GM21723 (cell line): Measurements from ENCODE around the gene NLRC3.
"Not testable (repeated sequence)": the region's sequence is repeated elsewhere in the genome, so short reads cannot be mapped to it uniquely, and the experiment has no call there.

ENCODE experiments used
- ATAC-seq: cut with Tn5 transposase; IDR thresholded peaks from one replicate; pipeline ENCODE4 v1.9.1; 2021; ENCODE audit warnings: mild to moderate bottlenecking, moderate library complexity; ENCODE audit not compliant: unreplicated experiment

NLRC3 gene

DNA sequence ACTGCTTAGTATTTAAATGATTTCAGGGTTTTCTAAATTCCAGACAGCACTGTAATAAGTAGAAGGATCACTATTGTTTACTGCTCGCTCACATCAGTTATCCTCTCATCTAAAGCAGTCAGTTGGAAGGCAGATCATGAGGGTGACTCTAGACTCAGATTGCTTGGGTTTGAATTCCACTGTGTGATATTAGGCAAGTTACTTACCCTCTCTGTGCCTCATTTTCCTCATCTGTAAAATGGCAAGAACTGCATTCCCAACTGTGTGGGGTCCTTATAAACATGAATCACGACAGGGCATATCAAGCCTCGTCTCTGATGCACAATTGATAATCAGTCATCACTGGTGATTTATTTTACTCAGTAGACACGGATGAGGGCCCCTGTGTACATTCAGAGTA, 61.3 kb downstream of the NLRC3 start:
- ATAC-seq = no peak

DNA sequence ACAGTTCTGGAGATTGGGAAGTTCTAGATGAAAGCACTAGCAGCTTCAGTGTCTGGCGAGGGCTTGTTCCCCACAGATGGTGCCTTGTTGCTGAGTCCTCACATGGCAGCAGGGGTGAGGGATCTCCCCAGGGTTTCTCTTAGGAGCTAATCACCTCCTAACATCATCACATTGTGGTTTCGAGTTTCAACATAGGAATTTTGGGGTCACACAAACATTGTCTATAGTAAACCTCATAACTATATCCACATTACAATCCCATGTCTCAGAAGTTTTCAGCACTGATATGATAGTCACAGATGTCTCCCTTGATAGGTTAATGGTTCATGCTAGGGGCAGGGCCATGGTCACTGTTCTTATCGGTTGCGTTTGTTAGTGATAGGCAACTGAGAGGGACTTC, 62.6 kb downstream of the NLRC3 start:
- ATAC-seq = no peak

DNA sequence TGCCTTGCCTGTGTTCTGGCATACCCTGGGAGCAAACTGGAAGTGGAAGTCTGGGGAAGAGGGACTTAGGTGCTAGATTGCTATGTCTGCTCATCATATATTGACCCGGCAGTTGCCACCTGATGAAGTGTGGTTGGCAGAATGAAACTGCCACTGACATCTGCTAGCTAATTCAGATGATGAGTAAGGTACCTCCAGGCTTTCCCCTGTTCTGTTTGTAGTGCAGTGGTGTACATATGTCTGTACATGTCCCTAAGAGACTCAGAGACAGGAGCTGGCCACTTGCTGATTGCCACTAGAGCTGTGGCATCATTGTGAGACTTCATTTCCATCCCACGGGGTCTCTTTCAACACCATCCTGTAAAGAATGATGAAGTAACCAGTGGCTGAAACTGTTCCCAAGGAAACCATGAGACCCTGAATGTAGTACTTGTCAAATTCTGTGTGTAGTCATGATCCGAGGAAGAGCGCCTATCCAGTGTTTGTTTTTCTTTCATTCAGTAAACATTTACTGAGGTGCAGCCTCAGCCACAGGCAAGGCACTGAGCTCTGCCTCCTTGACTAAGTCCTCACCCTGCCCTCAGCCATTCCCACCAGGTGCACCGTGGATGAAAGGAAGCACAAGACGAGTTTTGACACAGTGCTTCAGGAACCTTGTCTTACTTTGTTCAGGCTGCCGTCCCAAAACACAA, 63.2 kb downstream of the NLRC3 start:
- ATAC-seq = no peak

DNA sequence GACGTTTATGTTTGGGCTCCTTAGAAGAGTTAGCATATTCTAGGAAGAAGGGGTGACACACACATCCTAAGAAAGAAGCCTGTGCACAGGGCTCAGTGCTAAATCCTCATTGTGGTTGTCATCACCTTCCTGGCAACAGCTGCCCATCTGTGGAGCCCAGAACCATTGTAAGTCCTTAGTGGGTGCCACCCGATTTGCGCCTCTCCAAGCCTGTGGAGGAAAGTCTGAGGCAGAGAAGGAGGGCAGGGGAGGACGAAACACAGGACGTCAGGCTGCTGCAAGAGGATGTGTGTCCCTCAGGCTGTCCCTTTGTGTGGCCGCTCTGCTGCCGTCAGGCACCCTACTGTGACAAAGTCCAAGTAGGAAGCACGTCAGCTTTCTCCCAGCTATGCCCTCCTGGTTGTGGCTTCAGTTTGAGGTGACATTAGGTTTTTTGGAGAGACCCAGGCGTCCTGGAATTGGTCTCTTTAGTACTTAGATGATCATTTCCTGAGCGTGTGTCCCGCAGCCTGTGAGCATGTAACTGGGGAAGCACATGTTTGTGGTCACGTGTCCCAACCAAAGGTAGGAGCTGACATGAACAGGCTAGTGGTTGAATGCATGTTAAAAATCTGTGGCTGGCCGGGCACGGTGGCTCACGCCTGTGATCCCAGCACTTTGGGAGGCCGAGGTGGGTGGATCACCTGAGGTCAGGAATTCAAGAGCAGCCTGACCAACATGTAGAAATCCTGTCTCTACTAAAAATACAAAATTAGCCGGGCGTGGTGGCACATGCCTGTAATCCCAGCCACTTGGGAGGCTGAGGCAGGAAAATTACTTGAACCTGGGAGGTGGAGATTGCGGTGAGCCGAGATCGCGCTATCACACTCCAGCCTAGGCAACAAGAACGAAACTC, 65.7 kb downstream of the NLRC3 start:
- ATAC-seq = no peak

DNA sequence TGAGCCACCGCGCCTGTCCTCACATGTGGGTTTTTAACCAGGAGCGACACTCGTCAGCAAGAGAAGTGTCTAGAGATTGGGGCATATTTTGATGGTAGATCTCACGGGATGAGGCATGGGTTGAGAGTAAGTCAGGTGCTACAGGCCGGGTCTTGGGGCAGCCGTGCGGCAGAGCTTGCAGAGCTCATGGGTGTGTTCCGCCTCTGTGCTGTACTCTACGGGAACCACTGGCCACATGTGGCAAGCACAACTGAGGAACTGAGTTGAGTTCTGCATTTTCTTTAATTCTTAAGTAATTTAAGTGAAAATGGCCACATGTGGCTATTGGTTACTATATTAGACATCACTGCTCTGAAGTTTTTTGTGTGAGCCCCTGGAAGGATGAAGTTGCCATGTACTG, 66.8 kb downstream of the NLRC3 start:
- ATAC-seq = no peak

DNA sequence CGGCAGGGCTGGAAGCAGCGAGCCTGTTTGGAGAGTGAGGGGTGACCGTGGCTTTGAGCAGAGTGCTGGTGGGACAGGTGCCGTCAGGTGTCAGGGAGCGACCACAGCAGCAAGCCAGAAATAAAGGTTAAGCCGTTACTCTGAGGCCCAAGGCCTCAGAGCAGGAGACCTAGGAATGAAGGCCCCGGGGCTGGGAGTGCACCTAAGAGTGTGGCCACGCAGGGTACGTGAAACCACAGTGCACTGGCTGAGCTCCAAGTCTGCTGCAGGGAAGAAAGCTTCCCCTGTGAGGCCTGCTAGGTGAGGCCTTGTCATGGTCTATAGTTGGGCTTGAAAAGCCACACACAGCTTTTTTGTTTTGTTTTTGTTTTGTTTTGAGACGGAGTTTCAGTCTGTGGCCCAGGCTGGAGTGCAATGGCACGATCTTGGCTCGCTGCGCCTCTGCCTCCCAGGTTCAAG, 67.7 kb downstream of the NLRC3 start:
- no peak for ATAC-seq

DNA sequence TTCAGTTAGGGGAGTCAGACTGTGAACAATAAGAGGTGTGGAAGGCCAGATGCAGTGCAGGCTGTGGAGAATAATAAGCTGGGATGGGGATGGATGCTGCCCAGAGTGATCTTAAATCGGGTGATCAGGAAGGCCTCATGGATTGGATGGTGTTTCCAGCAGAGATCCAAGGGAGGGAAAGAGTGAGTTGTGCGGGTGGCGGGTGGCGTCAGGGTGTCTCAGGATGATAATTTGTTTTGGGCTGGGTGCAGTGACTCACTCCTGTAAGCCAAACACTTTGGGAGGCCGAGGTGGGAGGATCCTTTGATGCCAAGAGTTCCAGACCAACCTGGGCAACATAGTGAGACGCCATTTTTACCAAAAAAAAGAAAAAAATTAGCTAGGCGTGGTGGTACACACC, 68.5 kb downstream of the NLRC3 start:
- ATAC-seq = no peak

DNA sequence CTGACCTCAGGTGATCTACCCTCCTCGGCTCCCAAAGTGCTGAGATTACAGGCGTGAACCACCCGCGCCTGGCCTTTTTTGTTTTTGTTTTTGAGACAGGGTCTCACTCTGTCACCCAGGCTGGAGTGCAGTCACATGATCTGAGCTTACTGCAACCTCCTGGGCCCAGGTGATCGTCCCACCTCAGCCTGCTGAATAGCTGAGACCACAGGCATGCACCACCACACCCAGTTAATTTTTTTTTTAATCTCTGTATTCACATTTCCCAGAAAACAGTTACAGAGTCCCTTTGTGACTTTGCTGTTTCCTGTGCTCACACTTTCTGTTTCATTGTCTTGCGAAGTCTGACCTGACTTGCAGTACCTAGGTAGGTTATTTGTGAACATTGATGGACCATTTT, 73.7 kb downstream of the NLRC3 start:
- ATAC-seq = no peak

DNA sequence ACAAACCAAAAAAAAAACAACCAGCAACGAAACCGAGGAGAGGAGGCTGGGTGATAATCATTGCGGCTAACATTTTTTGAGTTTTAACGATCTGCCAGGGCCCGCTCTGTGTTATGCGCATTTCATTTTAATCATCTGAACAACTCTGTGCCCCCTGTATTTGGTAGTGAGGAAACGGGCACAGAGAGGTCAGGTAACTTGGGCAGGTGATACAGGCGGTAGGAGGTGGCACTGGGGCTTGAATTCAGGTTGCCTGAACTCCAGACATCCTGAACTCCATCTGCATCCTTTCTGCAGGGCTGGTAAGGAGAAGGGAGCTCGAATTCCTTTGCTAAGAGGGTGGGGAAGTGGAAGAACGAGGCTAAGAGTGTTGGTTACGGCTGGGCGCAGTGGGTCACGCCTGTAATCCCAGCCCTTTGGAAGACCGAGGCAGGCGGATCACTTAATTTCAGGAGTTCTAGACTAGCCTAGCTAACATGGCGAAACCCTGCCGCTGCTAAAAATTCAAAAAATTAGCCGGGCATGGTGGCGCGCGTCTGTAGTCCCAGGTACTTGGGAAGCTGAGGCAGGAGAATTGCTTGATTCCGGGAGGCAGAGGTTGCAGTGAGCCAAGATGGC, 75.3 kb downstream of the NLRC3 start:
- no peak for ATAC-seq

DNA sequence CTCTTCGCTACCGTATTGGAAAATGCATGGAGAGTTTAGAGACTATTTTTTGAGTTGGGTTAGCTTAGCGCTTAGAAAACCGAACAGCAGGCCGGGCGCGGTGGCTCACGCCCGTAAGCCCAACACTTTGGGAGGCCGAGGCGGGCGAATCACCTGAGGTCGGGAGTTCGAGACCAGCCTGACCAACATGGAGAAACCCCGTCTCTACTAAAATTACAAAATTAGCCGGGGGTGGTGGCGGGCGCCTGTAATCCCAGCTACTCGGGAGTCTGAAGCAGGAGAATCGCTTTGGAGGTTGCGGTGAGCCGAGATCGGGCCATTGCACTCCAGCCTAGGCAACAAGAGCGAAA, 75.8 kb downstream of the NLRC3 start:
- ATAC-seq = not testable (repeated sequence)

DNA sequence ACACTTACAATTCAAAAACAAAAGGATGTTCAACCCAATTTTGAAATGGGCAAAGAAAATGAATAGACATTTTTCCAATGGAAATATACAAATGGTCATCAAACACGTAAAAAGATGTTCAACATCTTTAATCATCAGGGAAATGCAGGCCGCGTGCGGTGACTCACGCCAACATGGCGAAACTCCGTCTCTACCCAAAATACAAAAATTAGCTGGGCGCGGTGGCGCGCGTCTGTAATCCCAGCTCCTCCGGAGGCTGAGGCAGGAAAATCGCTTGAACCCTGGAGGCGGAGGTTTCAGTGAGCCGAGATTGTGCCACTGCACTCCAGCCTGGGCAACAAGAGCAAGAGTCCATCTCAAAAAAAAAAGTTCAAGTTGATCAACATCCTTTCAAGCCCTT, 78.2 kb downstream of the NLRC3 start:
- ATAC-seq = no peak

DNA sequence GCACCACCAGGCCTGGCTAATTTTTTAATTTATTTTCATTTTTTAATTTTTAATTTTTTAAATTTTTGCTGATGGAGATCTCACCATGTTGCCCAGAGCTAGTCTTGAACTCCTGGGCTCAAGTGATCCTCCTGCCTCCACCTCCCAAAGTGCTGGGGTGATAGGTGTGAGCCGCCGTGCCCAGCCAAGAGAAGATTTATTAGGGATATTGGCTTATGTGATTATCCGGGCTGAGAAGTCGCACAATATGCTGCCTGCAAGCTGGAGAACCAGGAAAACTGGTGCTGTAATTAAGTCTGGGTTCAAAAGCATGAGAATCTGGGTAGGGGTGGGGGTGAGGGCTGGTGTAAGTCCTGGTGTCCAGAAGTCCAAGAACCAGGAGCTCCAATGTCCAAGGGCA, 79.4 kb downstream of the NLRC3 start:
- no peak for ATAC-seq

DNA sequence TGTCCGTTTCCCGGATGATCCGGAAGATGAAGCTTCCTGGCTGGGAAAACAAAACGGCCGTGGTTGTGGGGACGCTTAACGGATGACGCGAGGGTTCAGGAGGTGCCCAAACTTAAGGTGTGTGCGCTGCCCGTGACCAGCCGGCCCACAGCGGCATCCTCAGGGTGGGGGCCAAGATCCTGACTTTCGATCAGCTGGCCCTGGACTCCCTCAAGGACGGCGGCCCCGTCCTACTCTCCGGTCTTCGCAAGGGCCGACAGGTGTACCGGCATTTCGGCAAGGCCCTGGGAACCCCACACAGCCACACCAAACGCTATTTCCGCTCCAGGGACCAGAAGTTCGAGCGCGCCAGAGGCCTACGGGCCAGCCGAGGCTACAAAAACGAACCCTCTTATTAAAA, 80.8 kb downstream of the NLRC3 start:
- no peak for ATAC-seq

DNA sequence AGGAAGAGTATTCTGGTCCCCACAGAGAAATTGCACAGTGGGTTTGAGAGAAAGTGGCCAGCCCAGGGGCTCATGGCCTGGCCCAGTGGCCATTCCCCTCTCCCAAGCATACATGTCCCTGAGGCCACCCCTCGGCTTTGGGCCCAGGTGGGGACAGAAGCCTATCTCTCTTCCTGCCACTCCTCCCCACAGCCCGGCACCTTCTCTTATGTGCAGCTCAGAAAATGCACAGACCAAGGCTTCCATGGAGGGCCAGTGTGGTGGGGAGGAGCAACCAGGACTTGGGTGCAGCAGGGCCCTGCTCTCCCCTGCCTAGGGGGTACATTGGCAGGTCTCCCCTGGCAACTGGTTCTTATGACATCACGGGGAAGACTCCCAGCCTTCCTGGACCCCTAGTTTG, 82.0 kb downstream of the NLRC3 start, which contains the start of gene C16orf90:
Gene C16orf90, minus strand, starts transcription at position 314 of the 400 bp plus-strand sequence. Its CDS starts 68 bp downstream, at position 246.
- ATAC-seq = no peak

DNA sequence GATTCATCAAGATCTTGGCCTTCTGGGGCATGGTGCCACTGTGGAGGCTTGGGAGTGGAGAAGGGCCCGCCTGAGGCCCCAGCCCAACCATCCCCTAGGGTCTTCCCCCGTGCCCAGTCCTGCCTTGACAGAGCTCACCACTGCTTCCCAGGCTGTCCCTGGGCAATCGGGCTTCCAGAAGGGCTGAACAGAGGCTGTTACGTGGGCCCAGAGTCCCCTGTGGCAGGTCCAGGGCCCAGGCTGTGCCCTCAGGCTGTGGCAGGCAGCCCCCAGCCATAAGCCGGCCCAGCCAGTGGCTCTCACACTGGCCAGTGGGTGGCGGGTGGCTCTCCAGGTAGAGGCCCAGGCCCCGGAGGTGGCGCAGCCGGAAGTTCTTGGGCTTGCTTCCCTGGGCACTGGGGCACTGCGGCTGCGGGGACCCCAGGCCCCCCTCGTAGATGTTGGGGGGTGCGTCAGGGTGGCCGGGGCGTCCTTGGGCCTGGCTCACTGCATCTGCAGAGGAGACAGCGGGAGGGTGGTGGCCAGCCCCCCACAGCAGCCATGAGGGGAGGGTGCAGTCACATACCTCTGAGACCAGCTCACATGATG, 82.7 kb downstream of the NLRC3 start:
- ATAC-seq = no peak

DNA sequence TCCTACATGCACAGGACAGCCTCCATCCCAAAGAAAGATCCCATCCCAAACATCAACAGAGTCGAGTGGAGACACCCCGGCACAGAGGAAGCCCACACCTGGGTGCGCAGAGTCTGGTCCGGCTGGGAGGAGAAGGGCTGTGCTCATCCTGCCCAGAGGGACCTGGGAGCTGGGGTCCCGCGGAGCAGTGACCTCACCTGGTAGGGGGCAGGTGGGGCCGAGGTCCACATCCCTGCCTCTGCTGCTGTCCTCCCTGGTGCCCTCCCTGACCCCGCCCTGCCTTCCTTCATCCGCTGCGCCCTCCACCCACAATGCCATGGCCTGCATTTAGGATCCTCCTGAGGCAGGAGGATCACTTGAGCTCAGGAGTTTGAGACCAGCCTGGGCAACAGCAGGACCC, 84.8 kb downstream of the NLRC3 start:
- no peak for ATAC-seq

DNA sequence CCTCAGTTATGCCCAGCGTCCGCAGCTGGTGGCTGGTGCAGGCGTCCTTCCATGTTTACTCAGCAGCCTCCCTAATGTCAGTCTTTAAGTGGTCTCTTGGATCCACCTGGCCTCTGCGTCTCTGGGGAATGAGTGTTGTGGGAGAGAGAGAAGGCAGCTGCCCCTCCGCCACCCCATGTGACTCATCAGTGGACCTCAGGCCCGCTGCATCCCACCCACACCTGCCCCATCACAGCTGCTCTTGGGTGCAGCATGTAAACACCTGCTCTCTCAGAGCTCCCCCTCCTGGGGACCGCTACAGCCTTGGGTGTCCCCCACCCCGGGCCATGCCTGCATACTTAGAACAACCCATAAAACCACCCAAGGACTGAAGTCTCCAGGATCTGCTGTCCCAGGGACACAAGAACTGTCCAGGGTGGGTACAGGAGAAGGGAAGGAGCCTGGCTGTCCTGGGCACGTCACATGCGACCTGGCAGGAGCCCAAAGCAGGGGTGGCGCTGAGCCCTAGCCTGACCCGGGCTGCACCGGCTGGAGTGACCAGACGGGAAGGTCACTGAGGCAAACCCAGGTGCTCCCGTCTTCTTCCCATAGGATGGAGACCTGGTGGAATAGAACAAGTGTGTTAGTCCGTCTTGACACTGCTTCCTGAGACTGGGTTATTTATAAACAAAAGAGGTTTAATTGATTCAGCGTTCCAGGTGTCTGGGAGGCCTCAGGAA, 86.1 kb downstream of the NLRC3 start:
- no peak for ATAC-seq
